Left lung (tissue), 10 donors: ENCODE results near the gene NXT1. TPM values are rescaled to one million over a fixed set of nuclear protein-coding genes. Genes with fewer than 3 reads are reported as not detected.

Source experiments
- ATAC-seq: fragments of 200-7000 bp; cut with Tn5 transposase; one replicate; pipeline ENCODE4 v1.9.1; 2020; ENCODE audit warnings: moderate library complexity
- DNase-seq, 4 donors: peaks; one replicate each; pipeline ENCODE4 v3.0.0-alpha.2; 2013 to 2020
- H3K27ac ChIP-seq, 2 donors: fragments of 200-600 bp; sonication (generic) in 1 of 2; one replicate each; pipeline versions ENCODE4 v1.5.0 to v1.8.0; 2020 to 2021
- H3K27me3 ChIP-seq, 2 donors: fragments of 200-600 bp; sonication (generic) in 1 of 2; one replicate each; pipeline versions ENCODE4 v1.5.0 to v1.8.0; 2020 to 2021
- H3K36me3 ChIP-seq, 2 donors: fragments of 200-600 bp; sonication (generic) in 1 of 2; one replicate each; pipeline versions ENCODE4 v1.5.0 to v1.8.0; 2020 to 2021
- H3K4me1 ChIP-seq, 2 donors: fragments of 200-600 bp; one replicate each; pipeline ENCODE4 v1.8.0; 2021
- H3K4me3 ChIP-seq, 2 donors: fragments of 200-600 bp; sonication (generic) in 1 of 2; one replicate each; pipeline versions ENCODE4 v1.5.0 to v1.8.0; 2020 to 2021; ENCODE audit warnings: mild to moderate bottlenecking in 1 of 2
- H3K9me3 ChIP-seq, 2 donors: fragments of 200-600 bp; sonication (generic) in 1 of 2; one replicate each; pipeline versions ENCODE4 v1.5.0 to v1.8.0; 2020 to 2021
- CTCF ChIP-seq, 2 donors: fragments of 200-600 bp; sonication (generic) in 1 of 2; IDR thresholded peaks; one replicate each; pipeline versions ENCODE4 v1.5.0 to v1.8.0; 2021; ENCODE audit warnings: antibody characterized with exemption in 2 of 2
- intact Hi-C, 2 donors: fragments of 100-400 bp; cut with DNase I; formaldehyde crosslinking; loops; one replicate each; pipeline versions ENCODE4 v1.11.2 to v1.14.2; 2022
- polyA plus RNA-seq, 6 donors: library from polyadenylated mRNA; unstranded; fragments of 120-200 nt; gene quantifications; one replicate each; pipeline ENCODE4 v1.2.1, GENCODE V29; 2013; ENCODE audit not compliant: insufficient read length in 6 of 6
- total RNA-seq, 2 donors: library from RNA; stranded (reverse); fragmentation: NEBNext Ultra II Directional; extraction: Animal tissue kit (Norgen Biotek cat#: 25700); gene quantifications; one replicate each; pipeline ENCODE4 v1.2.1, GENCODE V29; 2021
- donor health status: DM: no; HTN: yes; CAD: no.
- donor health status: DM: no; HTN: no; CAD: no.

Gene NXT1
- total and polyA plus RNA-seq, 8 donors, result 12.0 to 19.4 (median 16.2) TPM

GRCh38 chr20:23386304-23387117 lies 35.9 kb downstream of the NXT1 start:
- Histone ChIP-seq H3K4me1 (no peaks in the 10 kb centered on the region), H3K27me3 (no peaks in the 10 kb centered on the region), H3K4me3 (no peak overlapping the region), H3K27ac (no peak overlapping the region), H3K36me3 (peaks cover 0 to 39% of the 10 kb centered on the region in 2 donors), H3K9me3 (no peaks in the 10 kb centered on the region)
- DNase-seq (no peak), ATAC-seq (no peak)
- TF ChIP-seq CTCF (IDR thresholded peaks at IDR 0.05), result no peak
- intact Hi-C loops, result no loop called here

- no peaks in the 10 kb centered on the region for H3K4me1 ChIP-seq
- ATAC-seq (no peak), DNase-seq (no peak)
- no peaks in the 10 kb centered on the region for H3K27me3 ChIP-seq
- TF ChIP-seq CTCF (IDR thresholded peaks at IDR 0.05), result no peak
- H3K9me3 ChIP-seq, result no peaks in the 10 kb centered on the region
- no peak overlapping the region for H3K4me3 ChIP-seq
- intact Hi-C loops, result no loop called here
- H3K36me3 ChIP-seq, result peaks cover 0 to 45% of the 10 kb centered on the region in 2 donors
- no peak overlapping the region for H3K27ac ChIP-seq
Measured at GRCh38 chr20:23387118-23387443, 36.5 kb downstream of the NXT1 start.

GRCh38 chr20:23390091-23390774 lies 39.6 kb downstream of the NXT1 start:
- Histone ChIP-seq H3K9me3 (no peaks in the 10 kb centered on the region), H3K27me3 (no peaks in the 10 kb centered on the region), H3K27ac (no peak overlapping the region), H3K4me3 (no peak overlapping the region), H3K36me3 (peaks cover 0 to 71% of the 10 kb centered on the region in 2 donors), H3K4me1 (no peaks in the 10 kb centered on the region)
- DNase-seq (no peak), ATAC-seq (no peak)
- TF ChIP-seq CTCF (IDR thresholded peaks at IDR 0.05), result no peak
- intact Hi-C loops, result no loop called here

GRCh38 chr20:23391707-23392310 lies 41.2 kb downstream of the NXT1 start:
- Histone ChIP-seq H3K9me3 (no peaks in the 10 kb centered on the region), H3K4me1 (no peaks in the 10 kb centered on the region), H3K27ac (no peak overlapping the region), H3K36me3 (peaks cover 0 to 67% of the 10 kb centered on the region in 2 donors), H3K4me3 (no peak overlapping the region), H3K27me3 (no peaks in the 10 kb centered on the region)
- intact Hi-C loops, result no loop called here
- ATAC-seq (no peak), DNase-seq (no peak)
- TF ChIP-seq CTCF (IDR thresholded peaks at IDR 0.05), result no peak
